Temporal lobe (tissue), 1 donor: ENCODE data around the gene DEFB115. TPM values are rescaled to one million over a fixed set of nuclear protein-coding genes. Genes with fewer than 3 reads are reported as not detected.

Experiments
- total RNA-seq: library from RNA; depleted of rRNA; stranded (reverse); fragments of >200 nt; gene quantifications from one replicate; pipeline ENCODE4 v1.2.3, GENCODE V29; 2014

Gene DEFB115
- total RNA-seq, 1 donor from 2014 or later, result not detected

Other genes with a start within 250 kb of the DEFB115 start
- gene DEFB116, start 50.9 kb downstream of the DEFB115 start, total RNA-seq, result not detected
- not detected for gene DEFB118, start 110.9 kb downstream of the DEFB115 start, total RNA-seq
- gene DEFB119, start 132.9 kb downstream of the DEFB115 start, total RNA-seq, result not detected
- not detected for gene DEFB121, start 148.6 kb downstream of the DEFB115 start, total RNA-seq
- not detected for gene DEFB123, start 183.0 kb downstream of the DEFB115 start, total RNA-seq
- not detected for gene DEFB124, start 217.5 kb downstream of the DEFB115 start, total RNA-seq
- not detected for gene REM1, start 217.6 kb downstream of the DEFB115 start, total RNA-seq